Measurements from ENCODE around the gene CAST.

DNA sequence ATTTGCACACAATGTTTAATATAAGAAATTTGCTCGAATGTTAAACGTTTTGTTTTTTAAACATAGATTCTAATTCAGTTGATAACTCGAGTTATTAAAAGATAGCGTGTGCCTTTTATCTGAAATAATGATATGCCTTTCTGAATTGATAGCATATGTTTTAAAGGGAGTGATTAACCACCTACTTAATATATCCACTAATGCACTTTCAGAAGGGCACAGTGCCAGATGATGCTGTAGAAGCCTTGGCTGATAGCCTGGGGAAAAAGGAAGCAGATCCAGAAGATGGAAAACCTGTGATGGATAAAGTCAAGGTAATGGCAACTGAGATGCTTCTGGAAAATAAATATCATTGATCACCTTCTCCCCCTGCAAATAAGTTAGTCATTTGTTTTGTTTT, 91.7 kb downstream of the CAST start:
- TF ChIP-seq POLR2AphosphoS5 (IDR thresholded peaks at IDR 0.05), result no peak
- no peak for TF ChIP-seq CTCF (IDR thresholded peaks at IDR 0.05)
